K562 (cell line): Measurements from ENCODE around the gene CDH3. TPM values are rescaled to one million over a fixed set of nuclear protein-coding genes. Genes with fewer than 3 reads are reported as not detected.

Experiments used
- CEBPB ChIP-seq: fragments of 450-650 bp; IDR thresholded peaks from 2 replicates; pipeline ENCODE4 v1.6.1; 2016; ENCODE audit warnings: missing genetic modification characterization, missing compliant biosample characterization
- HDGF ChIP-seq: fragments of 450-650 bp; IDR thresholded peaks from 2 replicates; pipeline ENCODE4 v1.6.1; 2016
- KDM5B ChIP-seq: fragments of 200-600 bp; sonication (generic); IDR thresholded peaks from 2 replicates; pipeline ENCODE4 v1.6.1; 2012; ENCODE audit warnings: low read depth, mild to moderate bottlenecking, moderate library complexity, low read length, control low read depth, inconsistent platforms; ENCODE audit not compliant: insufficient replicate concordance
- MED1 ChIP-seq: sonication (generic); formaldehyde crosslinking; IDR thresholded peaks from 2 replicates; pipeline ENCODE4 v1.8.1; 2023; ENCODE audit warnings: missing genetic modification reagents, borderline replicate concordance
- NFIX ChIP-seq: fragments of 250-450 bp; sonication (Bioruptor Pico); IDR thresholded peaks from 2 replicates; pipeline ENCODE4 v1.4.0; 2020; ENCODE audit warnings: low read depth, mild to moderate bottlenecking, moderate library complexity
- PRMT5 ChIP-seq: sonication (generic); formaldehyde crosslinking; IDR thresholded peaks from 2 replicates; pipeline ENCODE4 v1.5.0; 2020; ENCODE audit warnings: missing genetic modification reagents
- RBM25 ChIP-seq: fragments of 200-400 bp; formaldehyde crosslinking; IDR thresholded peaks from 2 replicates; pipeline ENCODE4 v1.6.1; 2018; ENCODE audit warnings: low read length, low read depth, moderate library complexity; ENCODE audit not compliant: severe bottlenecking
- SMARCA5 ChIP-seq: fragments of 450-650 bp; IDR thresholded peaks from 2 replicates; pipeline ENCODE4 v1.6.1; 2016
- SPI1 ChIP-seq: IDR thresholded peaks from 2 replicates; pipeline ENCODE4 v1.6.1; 2011; ENCODE audit warnings: low read depth, low read length, control low read depth, borderline replicate concordance
- SREBF1 ChIP-seq: fragments of 150-350 bp; IDR thresholded peaks from 2 replicates; pipeline ENCODE4 v1.6.1; 2014; ENCODE audit warnings: antibody characterized with exemption, low read depth, low read length, borderline replicate concordance
- ZNF77 ChIP-seq: fragments of 250-450 bp; sonication (Bioruptor Pico); IDR thresholded peaks from 2 replicates; pipeline ENCODE4 v1.5.0; 2020
- polyA plus RNA-seq, 8 experiments: library from polyadenylated mRNA; depleted of rRNA in 4 of 8; stranded (reverse) in 5 of 8; unstranded in 3 of 8; fragments of >200 nt; fragmentation: Nextera tagmentation in 2 of 8; fragmentation: Illumina TruSeq in 1 of 8; extraction: Ambion mirVana in 2 of 8; extraction: Trizol in 1 of 8; gene quantifications; 2 replicates each; pipeline versions ENCODE4 v1.2.1 to v1.2.3, GENCODE V29; 2011 to 2014; ENCODE audit warnings: inconsistent platforms in 1 of 8, missing spikeins in 1 of 8
- total RNA-seq, 7 experiments: library from RNA; depleted of rRNA in 6 of 7; stranded (reverse); fragments of >200 nt in 6 of 7; fragmentation: Illumina TruSeq in 2 of 7; extraction: Trizol in 2 of 7; gene quantifications; 2 replicates each; pipeline versions ENCODE4 v1.2.1 to v1.2.3, GENCODE V29; 2011 to 2021; ENCODE audit warnings: low replicate concordance in 1 of 7
- TF ChIP-seq, protein P1 (sequence below): fragments of 250-450 bp; sonication (Bioruptor Pico); IDR thresholded peaks from 2 replicates; pipeline ENCODE4 v1.4.0; 2020; ENCODE audit warnings: mild to moderate bottlenecking
- TF ChIP-seq, protein P2 (sequence below): IDR thresholded peaks from 2 replicates; pipeline ENCODE4 v1.6.1; 2011; ENCODE audit warnings: borderline replicate concordance, low read depth, mild to moderate bottlenecking, moderate library complexity, low read length; ENCODE audit not compliant: insufficient read depth, poor library complexity, severe bottlenecking
- TF ChIP-seq, protein P3 (sequence below): sonication (generic); formaldehyde crosslinking; IDR thresholded peaks from 2 replicates; pipeline ENCODE4 v1.8.1; 2022; ENCODE audit warnings: missing genetic modification reagents

The CDH3 gene
- total and polyA plus RNA-seq, 9 of the 15 experiments (the other 6 are each of a cell fraction or from before 2014, with no cell fraction given), result 0.06 to 0.09 TPM; not detected in 7

DNA sequence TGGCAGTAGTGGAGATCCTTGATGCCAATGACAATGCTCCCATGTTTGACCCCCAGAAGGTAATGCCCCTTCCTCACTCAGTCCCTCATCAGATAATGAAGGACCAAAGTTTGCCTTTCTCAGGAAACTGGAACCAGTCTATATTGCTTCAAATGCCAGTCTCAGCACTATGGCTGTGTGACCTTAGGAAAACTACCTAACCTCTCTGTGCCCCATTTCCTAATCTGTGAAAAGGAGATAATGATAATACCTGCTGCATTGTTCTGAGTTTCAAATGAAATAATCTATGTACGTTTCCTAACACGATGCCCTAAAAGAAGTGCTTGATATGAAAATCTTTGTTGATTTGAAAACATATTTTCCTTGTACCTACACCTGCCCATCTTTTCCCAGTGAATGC lies 35.9 kb downstream of the CDH3 start (continued):
- TF ChIP-seq, protein P1, sequence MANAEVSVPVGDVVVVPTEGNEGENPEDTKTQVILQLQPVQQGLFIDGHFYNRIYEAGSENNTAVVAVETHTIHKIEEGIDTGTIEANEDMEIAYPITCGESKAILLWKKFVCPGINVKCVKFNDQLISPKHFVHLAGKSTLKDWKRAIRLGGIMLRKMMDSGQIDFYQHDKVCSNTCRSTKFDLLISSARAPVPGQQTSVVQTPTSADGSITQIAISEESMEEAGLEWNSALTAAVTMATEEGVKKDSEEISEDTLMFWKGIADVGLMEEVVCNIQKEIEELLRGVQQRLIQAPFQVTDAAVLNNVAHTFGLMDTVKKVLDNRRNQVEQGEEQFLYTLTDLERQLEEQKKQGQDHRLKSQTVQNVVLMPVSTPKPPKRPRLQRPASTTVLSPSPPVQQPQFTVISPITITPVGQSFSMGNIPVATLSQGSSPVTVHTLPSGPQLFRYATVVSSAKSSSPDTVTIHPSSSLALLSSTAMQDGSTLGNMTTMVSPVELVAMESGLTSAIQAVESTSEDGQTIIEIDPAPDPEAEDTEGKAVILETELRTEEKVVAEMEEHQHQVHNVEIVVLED (CRISPR knock-in tag), result no peak
- no peak for TF ChIP-seq KDM5B
- TF ChIP-seq SPI1, result no peak
- TF ChIP-seq NFIX (CRISPR knock-in tag), result no peak
- 0 out of 2 replicates have a peak, but pooled peaks have one; percentile 28 for TF ChIP-seq SMARCA5
- no peak for TF ChIP-seq ZNF77 (CRISPR knock-in tag)
- no peak for TF ChIP-seq SREBF1
- peak; percentile 98 for TF ChIP-seq RBM25
- no peak for TF ChIP-seq MED1
- no peak for TF ChIP-seq PRMT5
- no peak for TF ChIP-seq HDGF
- TF ChIP-seq, protein P2, sequence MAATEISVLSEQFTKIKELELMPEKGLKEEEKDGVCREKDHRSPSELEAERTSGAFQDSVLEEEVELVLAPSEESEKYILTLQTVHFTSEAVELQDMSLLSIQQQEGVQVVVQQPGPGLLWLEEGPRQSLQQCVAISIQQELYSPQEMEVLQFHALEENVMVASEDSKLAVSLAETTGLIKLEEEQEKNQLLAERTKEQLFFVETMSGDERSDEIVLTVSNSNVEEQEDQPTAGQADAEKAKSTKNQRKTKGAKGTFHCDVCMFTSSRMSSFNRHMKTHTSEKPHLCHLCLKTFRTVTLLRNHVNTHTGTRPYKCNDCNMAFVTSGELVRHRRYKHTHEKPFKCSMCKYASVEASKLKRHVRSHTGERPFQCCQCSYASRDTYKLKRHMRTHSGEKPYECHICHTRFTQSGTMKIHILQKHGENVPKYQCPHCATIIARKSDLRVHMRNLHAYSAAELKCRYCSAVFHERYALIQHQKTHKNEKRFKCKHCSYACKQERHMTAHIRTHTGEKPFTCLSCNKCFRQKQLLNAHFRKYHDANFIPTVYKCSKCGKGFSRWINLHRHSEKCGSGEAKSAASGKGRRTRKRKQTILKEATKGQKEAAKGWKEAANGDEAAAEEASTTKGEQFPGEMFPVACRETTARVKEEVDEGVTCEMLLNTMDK, result no peak
- TF ChIP-seq, protein P3, sequence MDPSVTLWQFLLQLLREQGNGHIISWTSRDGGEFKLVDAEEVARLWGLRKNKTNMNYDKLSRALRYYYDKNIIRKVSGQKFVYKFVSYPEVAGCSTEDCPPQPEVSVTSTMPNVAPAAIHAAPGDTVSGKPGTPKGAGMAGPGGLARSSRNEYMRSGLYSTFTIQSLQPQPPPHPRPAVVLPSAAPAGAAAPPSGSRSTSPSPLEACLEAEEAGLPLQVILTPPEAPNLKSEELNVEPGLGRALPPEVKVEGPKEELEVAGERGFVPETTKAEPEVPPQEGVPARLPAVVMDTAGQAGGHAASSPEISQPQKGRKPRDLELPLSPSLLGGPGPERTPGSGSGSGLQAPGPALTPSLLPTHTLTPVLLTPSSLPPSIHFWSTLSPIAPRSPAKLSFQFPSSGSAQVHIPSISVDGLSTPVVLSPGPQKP (CRISPR knock-in tag), result no peak
- no peak for TF ChIP-seq CEBPB (tag)
- TF ChIP-seq, all 486 proteins: peak for 7
